Lung (tissue), 12 donors: Measurements from ENCODE around the gene TMCC2. TPM values are rescaled to one million over a fixed set of nuclear protein-coding genes. Genes with fewer than 3 reads are reported as not detected.

ENCODE experiments used
- ATAC-seq: fragments of 200-7000 bp; cut with Tn5 transposase; one replicate; pipeline ENCODE4 v1.9.1; 2020; ENCODE audit warnings: moderate number of reproducible peaks; ENCODE audit not compliant: insufficient read depth, low FRiP score
- DNase-seq, 3 donors: peaks; one replicate each; pipeline ENCODE4 v3.0.0-alpha.2; 2013 to 2017
- H3K27ac ChIP-seq, 2 donors: one replicate each; pipeline ENCODE4 v1.5.1; 2013; ENCODE audit warnings: mild to moderate bottlenecking in 2 of 2, moderate library complexity in 2 of 2, control low read depth in 1 of 2, inconsistent platforms in 1 of 2, low read depth in 1 of 2, low read length in 1 of 2
- H3K27me3 ChIP-seq, 3 donors: one replicate each; pipeline ENCODE4 v1.5.1; 2013; ENCODE audit warnings: low read length in 2 of 3; ENCODE audit not compliant: control insufficient read depth in 3 of 3, insufficient read depth in 3 of 3
- H3K36me3 ChIP-seq, 4 donors: one replicate each; pipeline ENCODE4 v1.5.1; 2013; ENCODE audit warnings: low read length in 4 of 4, mild to moderate bottlenecking in 1 of 4, moderate library complexity in 1 of 4; ENCODE audit not compliant: control insufficient read depth in 4 of 4, insufficient read depth in 4 of 4
- H3K4me1 ChIP-seq, 5 donors: one replicate each; pipeline ENCODE4 v1.5.1; 2013; ENCODE audit warnings: low read length in 5 of 5, mild to moderate bottlenecking in 2 of 5, moderate library complexity in 1 of 5; ENCODE audit not compliant: control insufficient read depth in 5 of 5, insufficient read depth in 5 of 5
- H3K4me3 ChIP-seq: one replicate; pipeline ENCODE4 v1.5.1; 2013; ENCODE audit warnings: mild to moderate bottlenecking, control low read depth, moderate library complexity
- H3K9ac ChIP-seq, 2 donors: one replicate each; pipeline ENCODE4 v1.5.1; 2013; ENCODE audit warnings: low read length in 2 of 2, control low read depth in 1 of 2; ENCODE audit not compliant: insufficient read depth in 1 of 2
- H3K9me3 ChIP-seq, 4 donors: one replicate each; pipeline ENCODE4 v1.5.1; 2013; ENCODE audit warnings: low read length in 3 of 4, mild to moderate bottlenecking in 1 of 4, moderate library complexity in 1 of 4; ENCODE audit not compliant: control insufficient read depth in 4 of 4, insufficient read depth in 3 of 4
- WGBS, 2 donors: extraction: QIAGEN DNeasy Blood & Tissue Kit; methylation state at CpG; one replicate each; pipeline ENCODE4 v1.1.7; 2013; 5-methylcytosine and 5-hydroxymethylcytosine counted together
- polyA plus RNA-seq, 2 donors: library from polyadenylated mRNA; stranded (reverse); fragments of 200-250 nt; gene quantifications; one replicate each; pipeline ENCODE4 v1.2.1, GENCODE V29; 2013
- total RNA-seq, 2 donors: library from RNA; depleted of rRNA in 1 of 2; stranded (reverse); fragments of >200 nt in 1 of 2; gene quantifications; one replicate each; pipeline ENCODE4 v1.2.1, GENCODE V29; 2014 to 2021
- TF ChIP-seq, protein P1 (sequence below): IDR thresholded peaks from 2 replicates; pipeline ENCODE4 v1.5.1; 2012; ENCODE audit warnings: mild to moderate bottlenecking; ENCODE audit errors: control extremely low read depth, extremely low read depth
- donor health status: control.
- donor health status: control.
- donor health status: Bipolar disorder and iron deficiency.
- donor health status: healthy.
- donor health status: DM: yes; HTN: yes; CAD: no.

TMCC2 gene
- total and polyA plus RNA-seq, 4 donors, result 1.9 to 27.0 (median 2.4) TPM

DNA sequence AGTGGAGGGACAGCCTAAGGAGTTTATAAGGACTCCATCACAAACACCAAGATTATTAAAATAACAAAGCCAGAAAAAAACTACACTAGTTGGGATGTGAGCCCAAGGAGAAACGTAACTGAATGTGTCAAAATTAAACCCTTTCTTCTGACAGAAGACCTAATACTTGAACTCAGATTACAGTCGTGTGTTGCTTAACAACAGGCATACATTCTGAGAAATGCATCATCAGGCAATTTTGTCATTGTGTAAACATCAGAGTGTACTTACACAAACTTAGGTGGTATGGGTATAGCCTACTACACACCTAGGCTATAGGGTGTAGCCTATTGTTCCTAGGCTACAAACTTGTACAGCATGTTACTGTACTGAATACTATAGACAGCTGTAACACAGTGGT, 39.6 kb upstream of the TMCC2 start:
- Histone ChIP-seq H3K9ac (no peak overlapping the region), H3K4me1 (peaks cover 4 to 35% (median 13%) of the 10 kb centered on the region in 5 donors), H3K27ac (no peak overlapping the region), H3K9me3 (no peaks in the 10 kb centered on the region), H3K36me3 (peaks cover 3 to 6% (median 6%) of the 10 kb centered on the region in 4 donors), H3K27me3 (no peaks in the 10 kb centered on the region), H3K4me3 (no peak overlapping the region)
- DNase-seq (peak in 2 of 3 donors; percentile 37 to 54), ATAC-seq (no peak)
- TF ChIP-seq, protein P1, sequence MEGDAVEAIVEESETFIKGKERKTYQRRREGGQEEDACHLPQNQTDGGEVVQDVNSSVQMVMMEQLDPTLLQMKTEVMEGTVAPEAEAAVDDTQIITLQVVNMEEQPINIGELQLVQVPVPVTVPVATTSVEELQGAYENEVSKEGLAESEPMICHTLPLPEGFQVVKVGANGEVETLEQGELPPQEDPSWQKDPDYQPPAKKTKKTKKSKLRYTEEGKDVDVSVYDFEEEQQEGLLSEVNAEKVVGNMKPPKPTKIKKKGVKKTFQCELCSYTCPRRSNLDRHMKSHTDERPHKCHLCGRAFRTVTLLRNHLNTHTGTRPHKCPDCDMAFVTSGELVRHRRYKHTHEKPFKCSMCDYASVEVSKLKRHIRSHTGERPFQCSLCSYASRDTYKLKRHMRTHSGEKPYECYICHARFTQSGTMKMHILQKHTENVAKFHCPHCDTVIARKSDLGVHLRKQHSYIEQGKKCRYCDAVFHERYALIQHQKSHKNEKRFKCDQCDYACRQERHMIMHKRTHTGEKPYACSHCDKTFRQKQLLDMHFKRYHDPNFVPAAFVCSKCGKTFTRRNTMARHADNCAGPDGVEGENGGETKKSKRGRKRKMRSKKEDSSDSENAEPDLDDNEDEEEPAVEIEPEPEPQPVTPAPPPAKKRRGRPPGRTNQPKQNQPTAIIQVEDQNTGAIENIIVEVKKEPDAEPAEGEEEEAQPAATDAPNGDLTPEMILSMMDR, result no peak
- 49% methylated on average over 2 of the region's 2 CpGs for WGBS, 2 donors

DNA sequence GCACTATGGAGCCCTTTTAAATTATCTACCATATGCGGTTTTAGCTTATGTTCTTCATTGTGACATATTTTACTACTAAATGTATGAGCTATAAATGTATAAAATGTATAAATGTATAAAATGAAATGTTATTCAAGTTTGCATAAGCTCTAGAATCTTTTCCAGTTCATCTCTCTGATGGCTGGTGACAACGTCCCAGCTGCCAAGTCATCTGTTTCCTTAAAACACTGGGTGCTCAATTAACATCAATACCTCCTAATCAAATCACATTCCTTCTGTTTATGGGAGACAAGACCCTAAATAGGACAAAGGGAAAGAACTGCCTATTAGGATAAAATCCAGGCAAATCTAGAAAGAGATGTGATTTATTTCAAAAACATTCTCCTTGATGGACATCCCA, 39.1 kb upstream of the TMCC2 start:
- Histone ChIP-seq H3K4me1 (peaks cover 4 to 35% (median 12%) of the 10 kb centered on the region in 5 donors), H3K9me3 (no peaks in the 10 kb centered on the region), H3K9ac (no peak overlapping the region), H3K36me3 (peaks cover 3 to 6% (median 6%) of the 10 kb centered on the region in 4 donors), H3K27ac (no peak overlapping the region), H3K4me3 (no peak overlapping the region), H3K27me3 (no peaks in the 10 kb centered on the region)
- ATAC-seq (no peak), DNase-seq (no peak)
- TF ChIP-seq, protein P1, result no peak
- whole genome bisulfite sequencing, 2 donors, result 77 to 86% methylated on average over 2 of the region's 2 CpGs

DNA sequence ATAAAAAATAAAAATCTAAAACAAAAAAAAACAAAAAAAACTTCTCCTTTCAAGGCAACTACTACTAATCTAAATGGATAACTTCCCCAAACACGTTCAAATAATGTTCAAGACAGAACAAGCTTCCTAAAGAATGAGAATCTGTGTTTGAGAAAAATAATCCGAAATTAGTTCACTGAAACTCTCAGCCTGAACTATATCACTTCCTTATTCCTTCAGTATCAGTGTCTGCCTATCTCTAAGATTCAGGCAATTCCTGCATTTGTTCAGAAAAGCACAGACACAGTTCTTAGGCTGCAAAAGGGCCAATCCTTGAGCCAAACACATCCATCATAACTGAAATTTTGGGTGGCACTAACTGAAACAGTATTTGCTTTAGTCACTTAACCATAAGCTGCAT, 38.6 kb upstream of the TMCC2 start:
- TF ChIP-seq, protein P1, result no peak
- DNase-seq, result no peak
- WGBS, 2 donors, result 23 to 49% methylated on average over 2 of the region's 2 CpGs
- Histone ChIP-seq H3K27me3 (no peaks in the 10 kb centered on the region), H3K9me3 (no peaks in the 10 kb centered on the region), H3K36me3 (peaks cover 3 to 6% (median 6%) of the 10 kb centered on the region in 4 donors), H3K9ac (no peak overlapping the region), H3K4me1 (peaks cover 4 to 35% (median 10%) of the 10 kb centered on the region in 5 donors), H3K27ac (no peak overlapping the region), H3K4me3 (no peak overlapping the region)
- ATAC-seq, result no peak
